Urinary bladder (tissue), 4 donors: ENCODE measurements around the gene BCOR. TPM values are rescaled to one million over a fixed set of nuclear protein-coding genes. Genes with fewer than 3 reads are reported as not detected.

ENCODE experiments used
- DNase-seq: peaks from one replicate; pipeline ENCODE4 v3.0.0-alpha.2; 2015; ENCODE audit errors: extremely low spot score
- H3K27ac ChIP-seq: one replicate; pipeline ENCODE4 v1.5.1; 2013; ENCODE audit warnings: low read depth, mild to moderate bottlenecking, moderate library complexity
- H3K36me3 ChIP-seq: one replicate; pipeline ENCODE4 v1.6.1; 2013; ENCODE audit warnings: mild to moderate bottlenecking, moderate library complexity; ENCODE audit not compliant: insufficient read depth
- H3K4me1 ChIP-seq: one replicate; pipeline ENCODE4 v1.6.1; 2013; ENCODE audit warnings: mild to moderate bottlenecking, moderate library complexity; ENCODE audit not compliant: insufficient read depth
- H3K4me3 ChIP-seq: one replicate; pipeline ENCODE4 v1.5.1; 2013; ENCODE audit warnings: low read depth, low read length
- WGBS: extraction: QIAGEN DNeasy Blood & Tissue Kit; methylation state at CpG from one replicate; pipeline ENCODE4 v1.1.7; 2013; 5-methylcytosine and 5-hydroxymethylcytosine counted together
- polyA plus RNA-seq: library from polyadenylated mRNA; stranded (reverse); fragments of 200-250 nt; gene quantifications from one replicate; pipeline ENCODE4 v1.2.3, GENCODE V29; 2013
- total RNA-seq: library from RNA; depleted of rRNA; stranded (reverse); fragments of >200 nt; gene quantifications from one replicate; pipeline ENCODE4 v1.2.3, GENCODE V29; 2014
- donor health status: healthy with polysubstance abuse.
- donor health status: healthy.

The BCOR gene
- total and polyA plus RNA-seq, 2 donors: 20.8 to 26.5 TPM

DNA sequence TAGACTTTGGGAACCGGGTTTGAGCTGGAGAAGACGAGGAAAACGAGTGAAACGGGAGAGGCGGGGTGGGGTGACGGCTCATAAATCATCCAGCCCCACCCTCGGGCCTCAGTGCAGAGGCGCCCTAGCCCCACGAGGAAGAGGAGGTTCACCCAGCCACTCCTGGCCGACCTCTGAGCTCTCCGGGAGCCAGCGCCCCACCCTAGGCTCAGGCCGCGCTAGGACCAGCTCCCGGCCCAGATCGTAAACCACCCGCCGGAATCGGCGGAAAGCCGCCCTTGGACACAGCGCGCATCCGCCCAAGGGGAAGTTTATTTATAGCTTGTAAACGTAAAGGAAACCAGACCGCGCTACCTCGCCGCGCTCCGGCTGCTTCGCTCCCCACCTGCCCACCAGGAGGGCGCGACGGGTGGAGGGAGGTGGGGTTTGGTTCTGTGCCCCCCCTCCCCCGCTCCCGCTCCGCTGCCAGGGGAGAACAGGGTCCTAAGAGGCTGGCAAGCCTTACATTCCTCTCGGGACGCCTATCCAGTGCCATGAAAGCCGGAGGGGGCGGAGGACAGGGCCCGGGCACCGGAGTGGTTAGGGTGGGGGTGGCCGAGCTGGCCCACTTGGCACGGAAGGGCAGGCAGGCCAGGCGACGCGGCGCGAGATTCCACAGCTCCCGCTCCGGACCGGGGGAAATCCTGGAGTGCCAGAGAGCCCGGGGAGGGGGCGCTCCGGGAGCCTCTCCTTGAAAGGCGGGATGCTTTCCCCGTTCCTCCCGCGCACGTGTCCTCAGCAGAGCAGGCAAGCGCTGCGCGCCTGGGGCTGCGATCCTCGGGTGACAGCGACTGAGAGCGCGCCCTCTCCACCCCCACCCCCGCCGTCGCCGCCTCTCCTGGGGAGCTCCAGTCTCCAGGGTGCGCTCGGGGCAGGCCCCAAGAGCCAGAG is 84.2 kb downstream of the BCOR start:
- no peak for DNase-seq
- H3K4me1 ChIP-seq: no peaks in the 10 kb centered on the region
- no peaks in the 10 kb centered on the region for H3K36me3 ChIP-seq
- H3K27ac ChIP-seq: peak overlapping the region; percentile 90
- H3K4me3 ChIP-seq: peak overlapping the region; percentile 54
- under 1% methylated on average over 74 of the region's 76 CpGs for WGBS

DNA sequence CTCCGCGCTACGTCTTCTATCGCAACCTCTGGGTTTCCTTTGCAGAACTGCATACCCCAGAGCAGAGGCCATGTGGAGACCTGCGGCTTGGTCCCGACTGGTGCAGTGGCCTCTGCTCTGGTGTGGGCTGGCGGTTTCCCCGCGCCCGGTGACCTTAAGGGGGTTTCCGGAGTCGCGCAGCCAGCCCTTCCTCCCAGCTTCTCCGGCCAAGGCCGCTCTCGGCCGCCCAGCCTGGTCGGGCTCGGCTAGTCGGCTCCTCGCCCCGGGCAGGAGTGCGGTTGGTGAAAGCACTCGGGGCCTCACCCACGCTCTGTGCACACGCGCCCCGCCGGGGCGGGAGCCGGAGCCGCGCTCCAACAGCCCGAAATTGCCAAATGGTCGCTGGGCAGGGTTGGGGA is 84.9 kb downstream of the BCOR start:
- WGBS: 6% methylated on average over 35 of the region's 35 CpGs
- H3K36me3 ChIP-seq: no peaks in the 10 kb centered on the region
- H3K27ac ChIP-seq: peak overlapping the region; percentile 90
- no peak for DNase-seq
- H3K4me3 ChIP-seq: peak overlapping the region; percentile 28
- no peaks in the 10 kb centered on the region for H3K4me1 ChIP-seq

GRCh38 chrX:40012039-40012867 is 85.5 kb downstream of the BCOR start:
- WGBS: 8% methylated on average over 58 of the region's 60 CpGs
- H3K4me1 ChIP-seq: no peaks in the 10 kb centered on the region

DNA sequence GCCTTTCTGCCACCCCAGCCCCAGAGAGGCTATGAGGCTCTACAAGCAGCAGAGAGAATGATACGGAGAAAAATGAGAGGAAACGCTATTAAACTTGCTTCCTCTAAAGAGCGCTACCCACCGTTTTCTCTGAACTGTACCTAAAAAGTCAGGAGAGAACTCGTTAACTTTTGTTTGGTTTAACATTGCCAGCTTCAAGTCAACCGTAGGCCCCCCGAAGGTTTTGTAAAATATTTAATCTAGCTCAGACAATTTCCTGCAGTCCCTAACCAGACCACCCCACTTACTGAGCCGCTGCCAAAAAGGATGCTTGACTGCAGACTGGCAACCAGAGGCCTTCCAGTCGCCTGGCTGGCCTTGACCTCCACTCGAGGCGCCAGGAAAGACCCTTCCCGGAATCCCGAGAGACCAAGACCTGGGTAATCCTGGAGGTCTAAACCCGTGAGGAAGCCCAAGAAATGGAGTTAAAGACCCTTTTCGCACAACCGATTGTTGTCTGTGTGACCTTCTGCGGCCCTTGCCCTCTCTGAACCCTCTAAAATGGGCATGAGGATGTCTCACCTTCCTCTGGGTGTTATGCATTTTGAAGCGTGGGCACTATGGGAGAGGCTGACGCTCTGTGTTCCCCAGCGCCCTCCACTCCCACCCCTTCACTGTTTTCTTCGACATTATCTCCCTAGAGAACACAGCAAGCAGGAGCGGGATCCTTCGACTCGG is 86.3 kb downstream of the BCOR start:
- no peak for DNase-seq
- Histone ChIP-seq H3K36me3 (no peaks in the 10 kb centered on the region), H3K4me3 (no peak overlapping the region), H3K4me1 (no peaks in the 10 kb centered on the region), H3K27ac (no peak overlapping the region)
- 65% methylated on average over 24 of the region's 24 CpGs for whole genome bisulfite sequencing

More at GRCh38 chrX:40012039-40012867, 85.5 kb downstream of the BCOR start:
- H3K4me3 ChIP-seq: peak overlapping the region; percentile 28
- peak overlapping the region; percentile 90 for H3K27ac ChIP-seq
- no peaks in the 10 kb centered on the region for H3K36me3 ChIP-seq
- DNase-seq: no peak

- DNase-seq: no peak
- Histone ChIP-seq H3K4me1 (no peaks in the 10 kb centered on the region), H3K36me3 (no peaks in the 10 kb centered on the region), H3K4me3 (no peak overlapping the region), H3K27ac (no peak overlapping the region)
- 88% methylated on average over 21 of the region's 21 CpGs for WGBS
Measured at GRCh38 chrX:40010550-40011321, 87.0 kb downstream of the BCOR start.

DNA sequence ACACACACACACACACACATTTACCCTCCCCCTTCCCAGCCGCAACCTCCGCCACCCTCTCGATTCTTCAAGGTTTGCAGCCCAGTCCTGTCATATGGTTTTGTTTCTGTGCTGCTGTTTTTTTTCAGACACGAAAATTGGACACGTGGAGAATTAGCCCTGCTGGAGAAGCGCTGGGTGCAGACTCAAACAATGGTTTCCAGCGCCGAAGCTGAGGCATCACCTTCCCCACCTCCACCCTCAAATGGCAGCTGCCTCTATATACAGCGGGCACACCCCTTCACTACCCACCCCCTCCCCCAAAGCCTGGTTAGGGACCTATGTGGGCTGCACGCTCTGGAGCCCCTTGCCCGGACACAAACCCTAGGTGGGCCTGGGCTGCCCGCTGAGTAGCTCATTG is 87.9 kb downstream of the BCOR start:
- H3K4me3 ChIP-seq: no peak overlapping the region
- DNase-seq: no peak
- no peak overlapping the region for H3K27ac ChIP-seq
- H3K4me1 ChIP-seq: no peaks in the 10 kb centered on the region
- WGBS: 89% methylated on average over 12 of the region's 12 CpGs
- H3K36me3 ChIP-seq: no peaks in the 10 kb centered on the region

- no peak for DNase-seq
- H3K36me3 ChIP-seq: no peaks in the 10 kb centered on the region
- H3K4me1 ChIP-seq: no peaks in the 10 kb centered on the region
- H3K27ac ChIP-seq: no peak overlapping the region
- H3K4me3 ChIP-seq: no peak overlapping the region
- 62% methylated on average over 33 of the region's 35 CpGs for WGBS
Measured at GRCh38 chrX:40009462-40009851, 88.3 kb downstream of the BCOR start.

DNA sequence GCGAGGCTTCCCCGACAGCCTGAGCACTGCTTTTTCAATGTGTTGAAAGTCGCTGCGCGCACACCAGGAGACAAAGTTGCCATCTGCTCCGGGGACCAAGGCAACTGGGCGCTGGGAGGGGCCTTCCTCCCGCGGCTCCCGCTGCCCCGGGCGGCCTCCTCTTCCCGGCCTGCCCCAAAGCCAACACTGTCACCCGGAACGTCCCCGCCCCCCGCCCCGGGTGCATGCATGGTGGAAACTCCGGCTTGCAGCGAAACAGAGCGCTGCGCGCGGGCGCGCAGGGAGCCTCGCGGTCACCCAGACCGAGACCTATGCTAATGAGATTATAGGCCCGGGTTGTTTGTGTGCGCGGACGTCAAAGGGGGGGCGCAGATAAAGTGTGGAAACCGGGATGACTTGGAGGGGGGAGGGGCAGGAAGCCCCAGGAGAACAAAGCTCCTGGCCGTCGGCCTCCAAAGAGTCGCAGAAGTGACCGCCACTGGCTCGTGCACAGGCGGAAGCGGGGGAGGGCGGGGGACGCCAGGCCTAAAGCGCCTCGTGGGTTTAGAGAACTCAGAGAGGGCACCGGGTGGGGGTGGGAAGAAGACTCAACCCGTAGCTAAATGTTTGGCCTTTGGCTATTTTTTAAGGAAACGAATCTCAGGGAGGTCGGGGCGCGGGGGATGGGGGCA is 88.8 kb downstream of the BCOR start:
- no peaks in the 10 kb centered on the region for H3K36me3 ChIP-seq
- H3K4me3 ChIP-seq: no peak overlapping the region
- H3K4me1 ChIP-seq: no peaks in the 10 kb centered on the region
- H3K27ac ChIP-seq: no peak overlapping the region
- no peak for DNase-seq
- WGBS: 33% methylated on average over 51 of the region's 52 CpGs

DNA sequence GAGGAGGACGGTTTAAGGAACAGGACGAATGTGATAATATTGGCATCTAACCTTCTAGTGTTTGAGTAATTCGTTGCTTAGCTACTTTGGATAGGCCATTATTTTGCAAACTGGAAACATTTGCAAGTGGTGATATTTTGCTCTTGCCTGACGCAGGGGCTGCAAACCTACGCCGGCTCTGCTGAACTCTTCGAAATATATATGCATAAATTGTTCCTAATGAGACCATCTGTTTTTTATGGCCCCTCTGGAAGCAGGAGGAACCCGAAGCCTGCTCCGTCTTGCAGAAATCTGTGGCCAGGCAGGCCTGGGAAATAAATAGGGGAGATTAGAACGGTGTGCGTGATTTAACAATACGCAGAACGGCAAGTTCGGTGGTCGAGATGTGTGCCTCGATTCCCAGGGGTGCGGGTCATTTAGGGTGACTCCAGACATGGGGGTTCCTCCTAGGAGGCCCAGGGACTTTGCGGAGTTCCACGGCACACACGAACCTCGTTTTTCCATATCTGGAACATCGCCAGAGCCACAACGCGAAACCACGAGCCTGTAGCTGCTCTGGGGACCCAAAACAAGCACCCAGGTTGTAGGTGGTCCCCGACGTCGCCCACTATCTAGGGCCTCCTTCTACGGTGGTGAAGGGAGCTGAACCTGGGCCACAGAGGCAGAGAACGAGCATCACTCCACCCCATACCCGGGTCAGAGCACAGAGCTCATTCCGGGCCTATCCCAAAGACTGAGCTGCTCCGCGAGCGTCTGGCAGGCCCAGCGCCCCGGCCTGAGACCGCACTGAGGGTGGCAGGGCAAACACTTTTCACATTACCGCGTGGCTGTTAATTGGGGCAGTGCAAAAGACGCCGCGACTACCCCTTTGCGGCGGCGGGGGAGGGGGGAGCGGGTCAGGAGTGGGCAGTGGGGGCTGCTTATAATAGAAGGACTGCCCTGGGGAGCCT is 89.7 kb downstream of the BCOR start:
- Histone ChIP-seq H3K4me1 (peaks cover 3% of the 10 kb centered on the region), H3K36me3 (no peaks in the 10 kb centered on the region), H3K27ac (no peak overlapping the region), H3K4me3 (no peak overlapping the region)
- DNase-seq: no peak
- WGBS: 83% methylated on average over 47 of the region's 47 CpGs

- WGBS: 89% methylated on average over 33 of the region's 33 CpGs
- Histone ChIP-seq H3K36me3 (no peaks in the 10 kb centered on the region), H3K4me1 (peaks cover 3% of the 10 kb centered on the region), H3K27ac (no peak overlapping the region), H3K4me3 (no peak overlapping the region)
- no peak for DNase-seq
Measured at GRCh38 chrX:40007131-40007755, 90.5 kb downstream of the BCOR start.
